Stimulated activated CD8-positive, alpha-beta memory T cell treated with anti-CD3 and anti-CD28 coated beads, Interleukin-4, amount 100 ng/mL, for 24 hours (primary cell): ENCODE results near the gene MN1.
"Not testable (repeated sequence)": the region's sequence is repeated elsewhere in the genome, so short reads cannot be mapped to it uniquely, and the experiment has no call there.

Experiments used
- DNase-seq: peaks from one replicate; pipeline ENCODE4 v3.0.0-alpha.2; 2020; ENCODE audit warnings: low read depth

The MN1 gene

GRCh38 chr22:27761665-27762064, 39.9 kb downstream of the MN1 start:
- DNase-seq = no peak

- no peak for DNase-seq
These were observed 40.6 kb downstream of the MN1 start for GRCh38 chr22:27761000-27761399.

- no peak for DNase-seq
These were observed 41.1 kb downstream of the MN1 start for GRCh38 chr22:27760474-27760873.

- DNase-seq = no peak
These were observed 43.5 kb downstream of the MN1 start for GRCh38 chr22:27757928-27758525.

- DNase-seq = no peak
These were observed 45.3 kb downstream of the MN1 start for GRCh38 chr22:27756212-27756660.

- no peak for DNase-seq
These were observed 45.9 kb downstream of the MN1 start for GRCh38 chr22:27755521-27756211.

GRCh38 chr22:27754888-27755480, 46.6 kb downstream of the MN1 start:
- DNase-seq = no peak

GRCh38 chr22:27754247-27754887, 47.2 kb downstream of the MN1 start:
- no peak for DNase-seq

GRCh38 chr22:27752771-27753170, 48.8 kb downstream of the MN1 start:
- DNase-seq = no peak

GRCh38 chr22:27752141-27752540, 49.4 kb downstream of the MN1 start:
- DNase-seq = no peak

GRCh38 chr22:27751277-27752070, 50.1 kb downstream of the MN1 start:
- DNase-seq = no peak

- no peak for DNase-seq
These were observed 50.8 kb downstream of the MN1 start for GRCh38 chr22:27750584-27751265.

- no peak for DNase-seq
These were observed 51.8 kb downstream of the MN1 start for GRCh38 chr22:27749597-27750225.

- no peak for DNase-seq
These were observed 52.8 kb downstream of the MN1 start for GRCh38 chr22:27748751-27749191.

- no peak for DNase-seq
These were observed 53.2 kb downstream of the MN1 start for GRCh38 chr22:27748349-27748748.

- DNase-seq = no peak
These were observed 53.9 kb downstream of the MN1 start for GRCh38 chr22:27747396-27748221.

GRCh38 chr22:27746918-27747317, 54.6 kb downstream of the MN1 start:
- DNase-seq = no peak

- DNase-seq = no peak
These were observed 55.7 kb downstream of the MN1 start for GRCh38 chr22:27745809-27746208.

- DNase-seq = no peak
These were observed 56.4 kb downstream of the MN1 start for GRCh38 chr22:27745154-27745553.

GRCh38 chr22:27744078-27744477, 57.5 kb downstream of the MN1 start:
- not testable (repeated sequence) for DNase-seq
